Measurements from ENCODE around the gene TMEM205.

Gene TMEM205

DNA sequence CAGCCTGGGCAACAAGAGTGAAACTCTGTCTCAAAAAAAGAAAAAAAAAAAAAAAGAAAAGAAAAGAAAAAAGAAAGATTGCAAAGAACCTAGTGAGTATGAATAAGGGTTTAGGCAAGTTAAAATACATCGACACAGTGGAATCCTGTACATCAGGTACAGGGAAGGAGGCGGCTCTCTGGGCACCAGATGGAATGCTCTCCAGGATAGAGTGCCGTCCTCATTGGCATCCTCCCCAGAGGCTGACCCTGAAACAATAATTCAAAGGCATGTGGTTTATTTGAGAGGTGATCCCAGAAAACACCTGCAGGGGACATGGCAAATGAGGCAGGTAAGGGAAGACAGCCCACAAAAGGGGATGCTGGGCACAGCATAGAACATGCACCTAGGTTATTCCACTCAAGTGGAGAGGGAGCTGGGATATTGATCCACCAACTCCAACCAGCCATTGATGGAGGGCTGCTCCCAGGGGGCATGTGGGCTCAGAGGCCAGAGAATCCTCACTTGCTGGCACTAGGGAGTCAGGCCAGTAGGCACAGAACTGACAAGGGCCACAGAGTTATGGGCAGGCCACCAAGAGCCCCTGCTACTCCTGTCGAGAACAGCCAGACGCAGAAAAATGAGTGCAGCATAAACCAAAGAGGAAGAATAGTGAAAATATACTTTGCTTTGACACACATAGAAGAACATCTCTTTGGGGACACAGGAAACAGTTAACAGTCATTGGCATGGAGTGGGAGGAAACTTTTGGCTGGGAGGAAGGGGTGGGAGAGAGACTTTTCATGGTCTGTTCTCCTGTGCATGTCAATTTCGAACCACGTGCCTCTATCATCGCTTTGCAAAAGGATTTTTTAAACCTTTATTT lies 45.9 kb downstream of the TMEM205 start:
- DNase-seq (ENCODE audit: low read depth) = no peak

DNA sequence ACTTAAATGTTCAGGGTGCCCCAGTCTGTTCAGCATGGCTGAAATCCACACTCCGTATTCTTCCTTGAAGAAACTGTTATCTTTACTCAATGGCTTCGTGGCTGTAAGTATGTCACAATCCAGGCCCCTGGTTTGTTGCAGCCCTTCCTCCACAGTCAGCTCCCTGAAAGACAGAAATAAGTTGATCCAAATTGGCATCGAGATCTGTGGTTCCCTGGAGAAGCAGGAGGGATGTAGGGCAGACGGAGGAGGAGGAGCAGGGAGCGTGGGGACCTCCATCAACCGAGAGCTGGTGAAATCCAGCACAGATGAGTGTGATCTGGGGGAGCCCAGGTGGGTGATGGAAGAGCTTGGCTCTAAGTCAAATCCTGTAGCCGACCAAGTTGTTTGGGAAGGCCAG lies 49.8 kb downstream of the TMEM205 start:
- peak; percentile 16 for DNase-seq (ENCODE audit: low read depth)

DNA sequence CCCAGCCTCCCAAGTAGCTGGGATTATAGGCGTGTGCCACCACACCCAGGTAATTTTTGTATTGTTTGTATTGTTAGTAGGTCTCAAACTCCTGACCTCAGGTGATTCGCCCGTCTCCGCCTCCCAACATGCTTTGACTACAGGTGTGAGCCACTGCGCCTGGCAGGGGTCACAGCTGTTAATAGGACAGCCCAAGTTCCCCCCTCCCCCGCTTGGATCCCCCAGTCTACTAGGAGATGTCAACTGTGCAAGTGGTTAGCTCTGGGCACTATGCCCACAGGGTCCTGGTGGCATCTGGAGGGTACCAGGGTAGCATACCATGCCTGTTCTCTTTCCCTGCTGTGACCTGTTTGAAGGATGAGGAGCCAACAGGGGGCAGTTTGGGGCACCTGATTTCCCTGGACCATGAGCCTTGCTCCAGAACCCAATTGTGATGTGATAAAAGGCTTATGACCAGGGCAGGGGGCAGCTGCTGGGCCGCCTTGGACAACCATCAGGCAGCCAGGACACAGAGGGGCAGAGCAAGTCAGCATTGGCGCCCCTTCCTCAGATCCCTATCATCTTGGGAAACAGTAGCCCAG lies 50.3 kb downstream of the TMEM205 start, which contains the start of gene TSPAN16:
TSPAN16 (plus strand) TSS at position 496 of the 581 bp plus-strand sequence. CDS start 138 bp downstream, outside the sequence.
- no peak for DNase-seq (ENCODE audit: low read depth)

DNA sequence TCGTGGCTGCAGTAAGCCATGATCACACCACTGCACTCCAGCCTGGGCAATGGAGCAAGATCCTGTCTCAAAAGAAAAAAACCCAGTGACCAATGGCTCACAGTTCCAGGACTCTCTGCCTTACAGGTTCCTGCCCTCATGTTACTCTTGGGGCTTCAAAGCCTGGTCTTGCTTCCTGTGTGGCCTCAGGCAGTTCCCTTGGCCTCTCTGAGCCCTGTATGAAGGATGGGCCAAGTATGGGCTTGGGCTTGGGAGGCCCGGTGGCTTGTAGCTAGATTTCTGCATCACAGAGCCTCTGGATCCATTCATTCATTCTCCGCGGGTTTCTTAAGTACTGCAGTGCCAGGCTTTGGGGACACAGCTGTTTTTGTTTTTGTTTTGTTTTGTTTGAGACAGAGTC lies 50.9 kb downstream of the TMEM205 start:
- DNase-seq (ENCODE audit: low read depth) = no peak

DNA sequence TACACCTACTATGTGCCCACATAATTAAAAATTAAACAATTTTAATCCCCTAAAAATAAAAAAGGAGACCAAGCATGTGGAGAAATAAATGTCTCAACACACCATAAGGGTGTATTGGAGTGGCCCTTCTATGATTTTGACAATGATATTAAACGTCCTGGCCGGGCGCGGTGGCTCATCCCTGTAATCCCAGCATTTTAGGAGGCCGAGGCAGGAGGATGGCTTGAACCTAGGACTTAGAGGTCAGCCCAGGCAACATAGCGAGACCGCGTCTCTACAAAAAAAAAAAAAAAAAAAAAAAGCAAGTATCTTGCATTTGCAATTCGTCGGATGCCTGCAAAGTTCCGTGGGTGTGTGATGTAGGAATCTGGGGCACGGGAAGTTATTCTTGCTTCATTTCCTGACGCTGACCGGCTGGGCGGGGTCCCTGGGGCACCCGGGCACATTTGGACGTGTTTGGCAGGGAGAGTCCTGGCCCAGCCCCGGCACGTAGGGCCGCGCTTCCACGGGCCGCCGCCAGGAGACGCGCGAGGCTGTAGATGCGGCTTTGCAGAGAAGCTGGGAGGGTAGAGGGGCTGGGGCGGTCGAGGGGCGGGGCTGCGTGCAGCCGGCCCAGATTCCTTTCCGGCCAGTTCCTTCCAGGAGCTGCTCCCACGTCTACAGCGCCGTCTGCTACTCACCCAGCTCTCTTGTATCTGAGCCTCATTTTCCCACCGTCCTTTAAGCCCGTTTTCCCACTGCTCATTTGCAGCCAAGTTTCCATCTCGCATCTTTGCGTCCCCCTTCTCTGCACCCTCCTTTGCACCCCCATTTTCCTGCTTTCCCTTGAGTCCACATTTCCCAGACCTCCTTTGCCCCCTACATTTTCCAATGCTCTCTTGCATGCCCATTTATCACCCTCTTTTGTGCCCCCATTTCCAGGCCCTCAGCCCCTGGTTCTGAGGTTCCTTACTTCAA lies 52.4 kb downstream of the TMEM205 start:
- DNase-seq (ENCODE audit: low read depth) = peak; percentile 84
